Tibial nerve (tissue), 3 donors: ENCODE data around the gene ANKRD11.

Experiments used
- POLR2A ChIP-seq, 2 donors: fragments of 450-650 bp; IDR thresholded peaks; one replicate each; pipeline ENCODE4 v1.6.1; 2017; ENCODE audit warnings: antibody characterized with exemption in 2 of 2, mild to moderate bottlenecking in 2 of 2, moderate library complexity in 2 of 2
- TF ChIP-seq, protein P1 (sequence below), 5 experiments: fragments of 200-600 bp in 3 of 5; fragments of 450-650 bp in 2 of 5; sonication (generic) in 3 of 5; IDR thresholded peaks; one replicate each; pipeline ENCODE4 v1.5.1; 2016 to 2019; ENCODE audit warnings: antibody characterized with exemption in 5 of 5, mild to moderate bottlenecking in 3 of 5, moderate library complexity in 2 of 5

DNA sequence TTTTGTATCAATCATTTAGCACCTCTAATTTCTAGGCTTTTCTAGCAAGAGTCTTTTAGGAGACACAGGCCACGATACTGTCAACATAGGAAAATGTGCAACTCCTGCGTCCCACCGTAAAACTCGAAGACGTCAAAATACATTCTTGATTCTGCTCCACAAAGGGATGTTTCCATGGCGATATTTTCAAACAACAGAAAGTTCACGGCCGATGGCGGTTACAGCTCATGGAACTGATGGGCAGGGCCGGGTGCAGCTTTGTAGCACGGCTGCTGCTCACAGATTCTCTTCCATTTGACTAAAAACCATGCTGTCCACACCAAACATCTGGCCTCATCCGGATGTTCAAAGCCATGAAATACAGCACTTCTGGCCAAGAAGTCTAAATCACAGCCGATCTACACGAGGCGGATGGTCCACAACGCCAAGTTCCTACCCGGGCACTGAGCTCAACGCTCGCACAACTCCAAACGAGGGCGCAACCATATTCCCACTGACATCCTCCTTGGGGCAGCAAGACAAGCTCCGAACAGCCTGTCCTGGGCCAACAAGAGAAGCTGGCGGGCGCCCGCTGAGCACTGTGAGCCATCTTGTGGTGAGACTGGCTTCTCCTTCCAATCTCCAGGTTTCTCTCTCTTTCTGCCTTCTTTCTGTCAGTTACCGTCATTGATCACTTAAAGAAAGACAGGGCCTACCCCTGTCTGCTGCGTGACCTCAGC, 193.0 kb downstream of the ANKRD11 start:
- TF ChIP-seq, protein P1, sequence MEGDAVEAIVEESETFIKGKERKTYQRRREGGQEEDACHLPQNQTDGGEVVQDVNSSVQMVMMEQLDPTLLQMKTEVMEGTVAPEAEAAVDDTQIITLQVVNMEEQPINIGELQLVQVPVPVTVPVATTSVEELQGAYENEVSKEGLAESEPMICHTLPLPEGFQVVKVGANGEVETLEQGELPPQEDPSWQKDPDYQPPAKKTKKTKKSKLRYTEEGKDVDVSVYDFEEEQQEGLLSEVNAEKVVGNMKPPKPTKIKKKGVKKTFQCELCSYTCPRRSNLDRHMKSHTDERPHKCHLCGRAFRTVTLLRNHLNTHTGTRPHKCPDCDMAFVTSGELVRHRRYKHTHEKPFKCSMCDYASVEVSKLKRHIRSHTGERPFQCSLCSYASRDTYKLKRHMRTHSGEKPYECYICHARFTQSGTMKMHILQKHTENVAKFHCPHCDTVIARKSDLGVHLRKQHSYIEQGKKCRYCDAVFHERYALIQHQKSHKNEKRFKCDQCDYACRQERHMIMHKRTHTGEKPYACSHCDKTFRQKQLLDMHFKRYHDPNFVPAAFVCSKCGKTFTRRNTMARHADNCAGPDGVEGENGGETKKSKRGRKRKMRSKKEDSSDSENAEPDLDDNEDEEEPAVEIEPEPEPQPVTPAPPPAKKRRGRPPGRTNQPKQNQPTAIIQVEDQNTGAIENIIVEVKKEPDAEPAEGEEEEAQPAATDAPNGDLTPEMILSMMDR (IDR thresholded peaks at IDR 0.05): no peak
- TF ChIP-seq POLR2A (IDR thresholded peaks at IDR 0.05): no peak
